HEK293 (cell line): ENCODE data around the gene NR3C1.

Experiments used
- CTCF ChIA-PET: fragments of 350-600 bp; formaldehyde crosslinking; extraction: SDS; loops from one replicate; lab custom pipeline; 2021; ENCODE audit warnings: antibody characterized with exemption; lab: Yijun Ruan, JAX
- POLR2A ChIA-PET: fragments of 300-600 bp; formaldehyde crosslinking; extraction: SDS; loops from one replicate; lab custom pipeline; 2020; ENCODE audit warnings: antibody characterized with exemption, inconsistent platforms; lab: Yijun Ruan, JAX
- H3K27ac ChIP-seq: fragments of 200-500 bp; sonication (Bioruptor generic); 2 replicates; pipeline ENCODE4 v1.5.1; 2014; ENCODE audit warnings: low read depth, low read length, control low read depth, inconsistent platforms; ENCODE audit errors: extremely low read depth
- H3K36me3 ChIP-seq, 2 experiments: fragments of 200-500 bp in 1 of 2; sonication (Bioruptor generic) in 1 of 2; 1 replicate in 1 of 2; 2 replicates in 1 of 2; pipeline ENCODE4 v1.5.1; 2014 to 2017; ENCODE audit warnings: inconsistent platforms in 2 of 2, low read length in 2 of 2; ENCODE audit not compliant: control insufficient read depth in 2 of 2, insufficient read depth in 1 of 2
- H3K4me1 ChIP-seq: fragments of 200-500 bp; sonication (Bioruptor generic); 2 replicates; pipeline ENCODE4 v1.5.1; 2014; ENCODE audit warnings: mild to moderate bottlenecking, low read length, inconsistent platforms; ENCODE audit not compliant: control insufficient read depth, insufficient read depth
- H3K4me3 ChIP-seq: 2 replicates; pipeline ENCODE4 v1.5.1; 2011; ENCODE audit warnings: low read depth, mild to moderate bottlenecking, control low read depth, low read length, moderate library complexity
- H3K9me3 ChIP-seq: fragments of 200-500 bp; sonication (Bioruptor generic); 2 replicates; pipeline ENCODE4 v1.5.1; 2014; ENCODE audit warnings: low read depth, low read length, inconsistent platforms; ENCODE audit not compliant: control insufficient read depth, insufficient read depth
- AEBP2 ChIP-seq: fragments of 450-650 bp; formaldehyde crosslinking; IDR thresholded peaks from 2 replicates; pipeline ENCODE4 v1.5.1; 2016; ENCODE audit warnings: missing biosample characterization, missing genetic modification characterization, borderline replicate concordance
- GLI2 ChIP-seq: fragments of 450-650 bp; formaldehyde crosslinking; IDR thresholded peaks from 2 replicates; pipeline ENCODE4; 2017; ENCODE audit warnings: missing biosample characterization, missing genetic modification characterization, low read depth, borderline replicate concordance
- HIC1 ChIP-seq: fragments of 450-650 bp; formaldehyde crosslinking; IDR thresholded peaks from 2 replicates; pipeline ENCODE4 v1.5.1; 2016; ENCODE audit warnings: missing biosample characterization, missing genetic modification characterization
- KLF10 ChIP-seq: fragments of 450-650 bp; IDR thresholded peaks from 2 replicates; pipeline ENCODE4 v1.5.1; 2018; ENCODE audit warnings: missing biosample characterization, mild to moderate bottlenecking, missing genetic modification characterization
- KLF9 ChIP-seq: fragments of 450-650 bp; formaldehyde crosslinking; IDR thresholded peaks from 2 replicates; pipeline ENCODE4 v1.5.1; 2016; ENCODE audit warnings: missing biosample characterization, missing genetic modification characterization, low read depth
- RBAK ChIP-seq: fragments of 450-650 bp; formaldehyde crosslinking; IDR thresholded peaks from 2 replicates; pipeline ENCODE4 v1.5.1; 2016; ENCODE audit warnings: missing biosample characterization, missing genetic modification characterization
- REST ChIP-seq: fragments of 450-650 bp; formaldehyde crosslinking; IDR thresholded peaks from 2 replicates; pipeline ENCODE4 v1.5.1; 2016; ENCODE audit warnings: missing biosample characterization, missing genetic modification characterization
- SCRT2 ChIP-seq: fragments of 450-650 bp; formaldehyde crosslinking; IDR thresholded peaks from 2 replicates; pipeline ENCODE4 v1.5.1; 2016; ENCODE audit warnings: missing biosample characterization, missing genetic modification characterization
- SETDB1 ChIP-seq: IDR thresholded peaks from one replicate; pipeline ENCODE4 v1.6.1; 2017; ENCODE audit warnings: mild to moderate bottlenecking, low read length, moderate library complexity, mixed read lengths; ENCODE audit not compliant: insufficient read length
- SP7 ChIP-seq: fragments of 450-650 bp; formaldehyde crosslinking; IDR thresholded peaks from 2 replicates; pipeline ENCODE4 v1.5.1; 2016; ENCODE audit warnings: missing biosample characterization, missing genetic modification characterization
- ZBTB1 ChIP-seq: fragments of 450-650 bp; formaldehyde crosslinking; IDR thresholded peaks from 2 replicates; pipeline ENCODE4 v1.5.1; 2016; ENCODE audit warnings: missing biosample characterization, missing genetic modification characterization
- ZBTB20 ChIP-seq: fragments of 450-650 bp; formaldehyde crosslinking; IDR thresholded peaks from 2 replicates; pipeline ENCODE4 v1.5.1; 2016; ENCODE audit warnings: missing biosample characterization, missing genetic modification characterization
- ZBTB26 ChIP-seq: fragments of 450-650 bp; formaldehyde crosslinking; optimal IDR thresholded peaks from 2 replicates; pipeline ENCODE3; 2016; ENCODE audit warnings: missing biosample characterization, mild to moderate bottlenecking, missing genetic modification characterization
- ZEB2 ChIP-seq: fragments of 450-650 bp; formaldehyde crosslinking; IDR thresholded peaks from 2 replicates; pipeline ENCODE4 v1.5.1; 2016; ENCODE audit warnings: missing biosample characterization, missing genetic modification characterization
- ZNF146 ChIP-seq: fragments of 450-650 bp; formaldehyde crosslinking; IDR thresholded peaks from 2 replicates; pipeline ENCODE4 v1.5.1; 2016; ENCODE audit warnings: missing biosample characterization, missing genetic modification characterization
- ZNF175 ChIP-seq: fragments of 450-650 bp; formaldehyde crosslinking; IDR thresholded peaks from 2 replicates; pipeline ENCODE4 v1.5.1; 2016; ENCODE audit warnings: missing biosample characterization, missing genetic modification characterization
- ZNF221 ChIP-seq: fragments of 450-650 bp; formaldehyde crosslinking; IDR thresholded peaks from 2 replicates; pipeline ENCODE4 v1.5.1; 2017; ENCODE audit warnings: missing biosample characterization, missing genetic modification characterization, borderline replicate concordance
- ZNF239 ChIP-seq: fragments of 450-650 bp; formaldehyde crosslinking; IDR thresholded peaks from 2 replicates; pipeline ENCODE4 v1.5.1; 2016; ENCODE audit warnings: missing biosample characterization, missing genetic modification characterization
- ZNF394 ChIP-seq: fragments of 450-650 bp; formaldehyde crosslinking; IDR thresholded peaks from 2 replicates; pipeline ENCODE4 v1.5.1; 2016; ENCODE audit warnings: missing biosample characterization, missing genetic modification characterization, mild to moderate bottlenecking, moderate library complexity, borderline replicate concordance
- ZNF548 ChIP-seq: fragments of 450-650 bp; formaldehyde crosslinking; IDR thresholded peaks from 2 replicates; pipeline ENCODE4 v1.5.1; 2016; ENCODE audit warnings: missing biosample characterization, missing genetic modification characterization
- ZNF555 ChIP-seq: fragments of 450-650 bp; formaldehyde crosslinking; conservative IDR thresholded peaks from 2 replicates; pipeline ENCODE4 v1.5.1; 2017; ENCODE audit warnings: missing biosample characterization, mild to moderate bottlenecking, missing genetic modification characterization, inconsistent platforms
- ZNF670 ChIP-seq: fragments of 450-650 bp; formaldehyde crosslinking; IDR thresholded peaks from 2 replicates; pipeline ENCODE4 v1.5.1; 2016; ENCODE audit warnings: missing biosample characterization, missing genetic modification characterization, low read depth
- ZNF704 ChIP-seq: fragments of 450-650 bp; formaldehyde crosslinking; IDR thresholded peaks from 2 replicates; pipeline ENCODE4 v1.5.1; 2016; ENCODE audit warnings: missing biosample characterization, missing genetic modification characterization

Gene NR3C1

GRCh38 chr5:143247134-143247815 lies 156.2 kb downstream of the NR3C1 start (continued):
- TF ChIP-seq ZNF704 (no peak), GLI2 (tag by site-specific recombination) (no peak)

- POLR2A ChIA-PET, result interaction anchor here (1.3 kb wide), 1 partner anchor 158 kb away, joined by 5 read pairs; no protein-coding TSS in a partner anchor
- Histone ChIP-seq H3K9me3 (no peaks in the 10 kb centered on the region), H3K27ac (no peak overlapping the region; the same call in 1 of the 2 replicates), H3K4me3 (peak overlapping the region; percentile 15), H3K36me3 (no peaks in the 10 kb centered on the region), H3K4me1 (peaks cover 4% of the 10 kb centered on the region; the same call in 1 of the 2 replicates)
- CTCF ChIA-PET, result interaction anchor here (0.6 to 1.1 kb wide), 3 partner anchors 15 to 918 kb away, joined by 3 to 5 read pairs (median 3); no protein-coding TSS in a partner anchor
- TF ChIP-seq ZNF221 (tag by site-specific recombination) (no peak), SCRT2 (tag by site-specific recombination) (peak; percentile 48; the same call in 1 of the 2 replicates), ZNF239 (tag by site-specific recombination) (no peak), KLF10 (tag by site-specific recombination) (peak; percentile 34; the same call in 1 of the 2 replicates), ZNF175 (tag by site-specific recombination) (no peak), AEBP2 (tag by site-specific recombination) (no peak), HIC1 (peak; percentile 98), ZEB2 (tag by site-specific recombination) (peak; percentile 92), ZBTB26 (no peak), ZNF555 (no peak), KLF9 (0 out of 2 replicates have a peak, but pooled peaks have one; percentile 17), ZNF548 (tag by site-specific recombination) (no peak), ZNF670 (no peak), REST (tag by site-specific recombination) (no peak), SP7 (tag by site-specific recombination) (peak; percentile 94), ZNF394 (tag by site-specific recombination) (peak; percentile 55; the same call in 1 of the 2 replicates), ZBTB20 (tag by site-specific recombination) (peak; percentile 41; the same call in 1 of the 2 replicates), RBAK (tag by site-specific recombination) (0 out of 2 replicates have a peak, but pooled peaks have one; percentile 20), SETDB1 (no peak), ZNF146 (tag by site-specific recombination) (no peak), GLI2 (tag by site-specific recombination) (no peak), ZBTB1 (tag by site-specific recombination) (peak; percentile 87)
These were observed 157.4 kb downstream of the NR3C1 start for GRCh38 chr5:143245929-143246561.
